IPS-20b (cell line): ENCODE results near the gene CRADD.

Experiments
- H3K27ac ChIP-seq: one replicate; pipeline ENCODE4 v1.5.1; 2013; ENCODE audit warnings: low read length
- H3K27me3 ChIP-seq: 2 replicates; pipeline ENCODE4 v1.6.1; 2013; ENCODE audit warnings: mild to moderate bottlenecking, low read length, inconsistent platforms; ENCODE audit not compliant: insufficient read depth
- H3K36me3 ChIP-seq: 2 replicates; pipeline ENCODE4 v1.6.1; 2013; ENCODE audit warnings: low read depth, mild to moderate bottlenecking, inconsistent platforms, low read length, moderate library complexity; ENCODE audit not compliant: insufficient read depth
- H3K4me1 ChIP-seq: 2 replicates; pipeline ENCODE4 v1.6.1; 2013; ENCODE audit warnings: mild to moderate bottlenecking, control low read depth, inconsistent platforms, low read length, moderate library complexity; ENCODE audit not compliant: insufficient read depth
- H3K4me3 ChIP-seq: 2 replicates; pipeline ENCODE4 v1.5.1; 2013; ENCODE audit warnings: mild to moderate bottlenecking, low read length, inconsistent platforms
- H3K9ac ChIP-seq: 2 replicates; pipeline ENCODE4 v1.6.1; 2013; ENCODE audit warnings: low read depth, mild to moderate bottlenecking, inconsistent platforms, low read length, moderate library complexity
- H3K9me3 ChIP-seq: 2 replicates; pipeline ENCODE4 v1.6.1; 2013; ENCODE audit warnings: mild to moderate bottlenecking, low read depth, low read length, inconsistent platforms; ENCODE audit not compliant: insufficient read depth

The CRADD gene

GRCh38 chr12:93846936-93847516 lies 169.9 kb downstream of the CRADD start:
- H3K9me3 ChIP-seq, result no peaks in the 10 kb centered on the region
- no peak overlapping the region for H3K9ac ChIP-seq
- H3K4me1 ChIP-seq, result no peaks in the 10 kb centered on the region
- H3K27me3 ChIP-seq, result no peaks in the 10 kb centered on the region
- H3K27ac ChIP-seq, result no peak overlapping the region
- no peak overlapping the region for H3K4me3 ChIP-seq
- H3K36me3 ChIP-seq, result no peaks in the 10 kb centered on the region

- H3K27ac ChIP-seq, result no peak overlapping the region
- no peaks in the 10 kb centered on the region for H3K4me1 ChIP-seq
- H3K27me3 ChIP-seq, result no peaks in the 10 kb centered on the region
- H3K9ac ChIP-seq, result no peak overlapping the region
- H3K9me3 ChIP-seq, result no peaks in the 10 kb centered on the region
- H3K4me3 ChIP-seq, result no peak overlapping the region
- no peaks in the 10 kb centered on the region for H3K36me3 ChIP-seq
These were observed 170.6 kb downstream of the CRADD start for GRCh38 chr12:93847517-93848474.

GRCh38 chr12:93848523-93849101 lies 171.4 kb downstream of the CRADD start:
- Histone ChIP-seq H3K4me3 (no peak overlapping the region), H3K9ac (no peak overlapping the region), H3K27ac (no peak overlapping the region), H3K9me3 (no peaks in the 10 kb centered on the region), H3K4me1 (no peaks in the 10 kb centered on the region), H3K36me3 (no peaks in the 10 kb centered on the region), H3K27me3 (no peaks in the 10 kb centered on the region)

GRCh38 chr12:93849946-93850345 lies 172.8 kb downstream of the CRADD start:
- Histone ChIP-seq H3K4me1 (peaks cover 3% of the 10 kb centered on the region; the same call in 1 of the 2 replicates), H3K9me3 (no peaks in the 10 kb centered on the region), H3K36me3 (no peaks in the 10 kb centered on the region), H3K4me3 (no peak overlapping the region), H3K27ac (no peak overlapping the region), H3K27me3 (no peaks in the 10 kb centered on the region), H3K9ac (no peak overlapping the region)

GRCh38 chr12:93850481-93851256 lies 173.5 kb downstream of the CRADD start:
- Histone ChIP-seq H3K36me3 (no peaks in the 10 kb centered on the region), H3K9me3 (no peaks in the 10 kb centered on the region), H3K4me3 (no peak overlapping the region), H3K27ac (no peak overlapping the region), H3K4me1 (peaks cover 3% of the 10 kb centered on the region; the same call in 1 of the 2 replicates), H3K27me3 (no peaks in the 10 kb centered on the region), H3K9ac (no peak overlapping the region)

- Histone ChIP-seq H3K27me3 (no peaks in the 10 kb centered on the region), H3K9ac (no peak overlapping the region), H3K4me1 (peaks cover 3% of the 10 kb centered on the region; the same call in 1 of the 2 replicates), H3K27ac (no peak overlapping the region), H3K9me3 (no peaks in the 10 kb centered on the region), H3K36me3 (no peaks in the 10 kb centered on the region), H3K4me3 (no peak overlapping the region)
These were observed 174.1 kb downstream of the CRADD start for GRCh38 chr12:93851257-93851671.

GRCh38 chr12:93852173-93852591 lies 175.0 kb downstream of the CRADD start:
- H3K27me3 ChIP-seq, result no peaks in the 10 kb centered on the region
- no peaks in the 10 kb centered on the region for H3K9me3 ChIP-seq
- H3K36me3 ChIP-seq, result no peaks in the 10 kb centered on the region
- peaks cover 3% of the 10 kb centered on the region; the same call in 1 of the 2 replicates for H3K4me1 ChIP-seq
- H3K27ac ChIP-seq, result no peak overlapping the region
- H3K9ac ChIP-seq, result no peak overlapping the region
- H3K4me3 ChIP-seq, result no peak overlapping the region

GRCh38 chr12:93853698-93854478 lies 176.7 kb downstream of the CRADD start:
- H3K27ac ChIP-seq, result no peak overlapping the region
- H3K27me3 ChIP-seq, result no peaks in the 10 kb centered on the region
- no peaks in the 10 kb centered on the region for H3K9me3 ChIP-seq
- no peak overlapping the region for H3K9ac ChIP-seq
- no peak overlapping the region for H3K4me3 ChIP-seq
- H3K4me1 ChIP-seq, result peaks cover 3% of the 10 kb centered on the region; the same call in 1 of the 2 replicates
- H3K36me3 ChIP-seq, result no peaks in the 10 kb centered on the region

- Histone ChIP-seq H3K9me3 (no peaks in the 10 kb centered on the region), H3K36me3 (no peaks in the 10 kb centered on the region), H3K4me3 (no peak overlapping the region), H3K27ac (no peak overlapping the region), H3K4me1 (peaks cover 3% of the 10 kb centered on the region; the same call in 1 of the 2 replicates), H3K9ac (no peak overlapping the region), H3K27me3 (no peaks in the 10 kb centered on the region)
These were observed 178.1 kb downstream of the CRADD start for GRCh38 chr12:93855261-93855660.

GRCh38 chr12:93856611-93857010 lies 179.4 kb downstream of the CRADD start:
- peaks cover 3% of the 10 kb centered on the region; the same call in 1 of the 2 replicates for H3K4me1 ChIP-seq
- no peaks in the 10 kb centered on the region for H3K9me3 ChIP-seq
- no peak overlapping the region for H3K9ac ChIP-seq
- no peak overlapping the region for H3K27ac ChIP-seq
- H3K36me3 ChIP-seq, result no peaks in the 10 kb centered on the region
- H3K27me3 ChIP-seq, result no peaks in the 10 kb centered on the region
- no peak overlapping the region for H3K4me3 ChIP-seq
